ACHN (cell line): ENCODE results near the gene CCDC8.
"Not testable (repeated sequence)": the region's sequence is repeated elsewhere in the genome, so short reads cannot be mapped to it uniquely, and the experiment has no call there.

ENCODE experiments used
- DNase-seq: peaks from one replicate; pipeline ENCODE4 v3.0.0-alpha.2; 2015
- in situ Hi-C: cut with HindIII; loops from 2 replicates; pipeline ENCODE4 v1.10.0; 2017; ENCODE audit warnings: low sequenced_read_pairs, low pct_ligation_motif_present, low pct_unique_long_range_greater_than_20kb

CCDC8 gene, protein sequence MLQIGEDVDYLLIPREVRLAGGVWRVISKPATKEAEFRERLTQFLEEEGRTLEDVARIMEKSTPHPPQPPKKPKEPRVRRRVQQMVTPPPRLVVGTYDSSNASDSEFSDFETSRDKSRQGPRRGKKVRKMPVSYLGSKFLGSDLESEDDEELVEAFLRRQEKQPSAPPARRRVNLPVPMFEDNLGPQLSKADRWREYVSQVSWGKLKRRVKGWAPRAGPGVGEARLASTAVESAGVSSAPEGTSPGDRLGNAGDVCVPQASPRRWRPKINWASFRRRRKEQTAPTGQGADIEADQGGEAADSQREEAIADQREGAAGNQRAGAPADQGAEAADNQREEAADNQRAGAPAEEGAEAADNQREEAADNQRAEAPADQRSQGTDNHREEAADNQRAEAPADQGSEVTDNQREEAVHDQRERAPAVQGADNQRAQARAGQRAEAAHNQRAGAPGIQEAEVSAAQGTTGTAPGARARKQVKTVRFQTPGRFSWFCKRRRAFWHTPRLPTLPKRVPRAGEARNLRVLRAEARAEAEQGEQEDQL

DNA sequence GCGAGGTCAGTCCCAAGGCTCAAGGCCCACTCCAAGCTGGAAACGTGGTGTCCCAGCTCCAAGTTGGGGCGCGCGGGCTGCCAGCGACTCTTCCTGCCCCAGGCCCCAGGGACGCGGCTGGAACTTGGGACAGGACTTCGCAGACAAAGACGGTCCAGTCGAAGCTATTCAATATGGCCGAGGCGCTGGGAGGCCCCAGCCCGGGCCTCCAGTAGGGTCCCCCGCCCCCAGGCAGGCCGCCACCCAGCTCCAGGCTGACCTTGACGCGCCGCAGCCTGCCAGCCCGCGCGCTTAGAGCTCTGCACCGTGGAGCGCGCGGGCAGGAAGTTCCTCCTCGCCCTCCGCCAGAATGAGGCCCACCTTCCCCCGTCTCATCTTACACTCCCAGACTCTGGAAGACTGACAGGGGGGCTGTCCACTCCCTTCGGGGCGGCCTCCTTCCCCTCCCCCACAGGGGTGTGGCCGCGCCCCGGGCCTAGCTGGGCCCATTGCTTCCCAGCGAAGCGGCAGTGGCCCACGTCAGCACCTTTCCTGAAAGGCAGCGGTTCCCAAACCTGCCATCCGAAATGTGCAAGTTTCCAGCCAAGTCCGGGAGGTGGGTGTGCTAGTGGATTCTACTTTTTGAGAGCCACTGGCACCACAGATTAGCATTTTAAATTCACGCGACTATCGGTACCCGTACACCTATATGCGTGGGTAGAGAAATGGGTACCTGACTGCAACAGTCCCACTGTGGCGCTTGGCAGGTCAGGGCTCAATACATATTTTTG lies at the start of gene CCDC8:
CCDC8 (minus strand) TSS at position 303 of the 770 bp plus-strand sequence. CDS start 754 bp downstream, outside the sequence.
- peak; percentile 92 for DNase-seq
- in situ Hi-C loops, result no loop called here

DNA sequence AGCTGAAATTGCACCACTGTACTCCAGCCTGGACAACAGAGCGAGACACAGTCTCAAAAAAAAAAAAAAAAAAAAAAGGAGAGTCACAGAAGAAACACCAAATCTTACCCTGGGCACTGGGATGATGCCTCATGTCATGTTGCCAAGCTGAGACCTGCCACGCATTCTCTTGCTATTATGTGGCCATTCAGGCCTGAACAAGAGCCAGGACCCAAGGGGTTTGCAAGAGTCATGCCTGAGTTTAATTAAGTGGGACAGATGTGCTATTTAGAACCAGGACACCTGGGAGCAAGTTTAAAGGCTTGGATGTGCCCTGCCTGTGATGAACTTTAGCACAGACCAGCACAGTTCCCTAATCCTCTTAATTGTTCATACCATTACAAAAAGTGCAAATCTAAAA lies 48.2 kb upstream of the CCDC8 start:
- in situ Hi-C loops, result no loop called here
- no peak for DNase-seq

DNA sequence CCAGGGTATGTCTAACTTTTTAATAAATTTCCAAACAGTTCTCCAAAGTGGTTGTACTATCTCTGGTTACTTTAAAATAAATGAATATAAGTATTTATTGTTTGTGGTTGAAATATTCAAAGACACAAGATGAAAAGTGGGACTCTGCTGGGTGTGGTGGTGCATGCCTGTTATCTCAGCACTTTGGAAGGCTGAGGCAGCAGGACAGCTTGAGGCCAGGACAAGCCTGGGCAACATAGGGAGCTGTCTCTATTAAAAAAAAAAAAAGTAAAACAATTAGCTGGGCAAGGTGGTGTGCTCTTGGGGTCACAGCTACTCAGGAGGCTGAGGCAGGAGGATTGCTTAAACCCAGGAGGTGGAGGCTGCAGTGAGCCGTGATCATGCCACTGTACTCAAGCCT lies 47.6 kb upstream of the CCDC8 start:
- DNase-seq, result no peak
- in situ Hi-C loops, result no loop called here

DNA sequence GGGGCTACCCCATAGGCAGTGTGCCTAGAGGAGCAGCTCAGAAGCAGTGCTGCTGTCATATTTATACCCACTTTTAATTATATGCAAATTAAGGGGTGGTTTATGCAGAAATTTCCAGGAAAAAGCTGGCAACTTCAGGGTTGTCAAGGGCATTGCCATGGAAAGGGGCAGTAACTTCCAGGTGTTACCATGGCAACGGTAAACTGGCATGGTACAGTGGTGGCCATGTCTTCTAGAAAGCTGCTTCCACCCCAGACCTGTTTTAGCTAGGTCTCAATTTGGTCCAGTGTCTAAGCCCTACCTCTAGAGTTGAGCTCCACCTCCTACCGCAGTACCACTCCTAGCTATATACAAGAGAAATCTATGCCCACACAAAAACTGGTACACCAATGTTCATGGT lies 46.7 kb upstream of the CCDC8 start:
- no peak for DNase-seq
- in situ Hi-C loops, result no loop called here

DNA sequence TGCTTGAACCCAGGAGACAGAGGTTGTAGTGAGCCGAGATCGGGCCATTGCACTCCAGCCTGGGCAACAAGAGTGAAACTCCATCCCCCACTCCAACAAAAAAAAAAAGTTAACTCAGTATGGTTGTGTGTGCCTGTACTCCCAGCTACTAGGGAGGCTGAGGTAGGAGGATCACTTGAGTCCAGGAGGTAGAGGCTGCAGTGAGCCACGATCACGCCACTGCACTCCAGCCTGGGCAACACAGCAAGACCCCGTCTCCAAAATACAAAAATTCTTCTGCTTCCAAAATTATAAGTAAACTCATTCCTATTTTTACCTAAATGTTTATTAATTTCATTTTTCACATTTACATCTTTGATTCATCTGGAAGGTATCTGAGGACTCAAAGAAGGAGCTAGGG lies 43.6 kb upstream of the CCDC8 start:
- DNase-seq, result no peak
- in situ Hi-C loops, result no loop called here

DNA sequence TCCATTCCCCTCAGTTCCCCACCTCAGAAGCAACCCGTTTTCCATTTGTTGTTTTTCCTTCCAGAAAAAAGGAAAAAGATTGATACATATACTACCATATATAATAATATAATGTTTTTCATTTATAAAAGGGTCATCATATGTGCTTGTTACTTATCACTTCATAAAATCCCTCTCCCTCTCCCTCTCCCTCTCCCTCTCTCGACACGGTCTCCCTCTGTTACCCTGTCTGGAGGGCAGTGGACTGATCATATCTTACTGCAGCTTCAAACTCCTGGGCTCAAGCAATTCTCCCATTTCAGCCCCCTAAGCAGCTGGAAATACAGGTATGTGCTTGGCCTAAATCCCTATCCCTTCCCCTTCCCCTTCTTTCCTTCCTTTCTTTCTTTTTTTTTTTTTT lies 40.9 kb upstream of the CCDC8 start:
- no peak for DNase-seq
- in situ Hi-C loops, result no loop called here

DNA sequence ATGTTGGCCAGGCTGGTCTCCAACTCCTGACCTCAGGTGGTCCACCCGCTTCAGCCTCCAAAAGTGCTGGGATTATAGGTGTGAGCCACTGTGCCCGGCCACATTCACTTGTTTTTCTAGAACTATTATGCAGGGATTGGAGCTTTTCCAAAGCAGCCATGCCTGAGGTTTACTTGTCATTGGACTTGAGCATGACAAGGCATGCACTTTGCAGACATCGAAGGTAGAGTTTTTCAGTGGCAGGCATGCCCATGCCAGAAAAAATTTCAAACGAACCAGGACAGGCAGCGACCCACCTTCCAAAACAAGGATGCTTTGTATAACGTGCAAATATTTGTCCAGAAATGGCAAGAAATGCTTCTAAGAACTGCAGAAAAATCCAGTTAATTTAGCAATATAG lies 40.3 kb upstream of the CCDC8 start:
- in situ Hi-C loops, result no loop called here
- DNase-seq, result no peak

DNA sequence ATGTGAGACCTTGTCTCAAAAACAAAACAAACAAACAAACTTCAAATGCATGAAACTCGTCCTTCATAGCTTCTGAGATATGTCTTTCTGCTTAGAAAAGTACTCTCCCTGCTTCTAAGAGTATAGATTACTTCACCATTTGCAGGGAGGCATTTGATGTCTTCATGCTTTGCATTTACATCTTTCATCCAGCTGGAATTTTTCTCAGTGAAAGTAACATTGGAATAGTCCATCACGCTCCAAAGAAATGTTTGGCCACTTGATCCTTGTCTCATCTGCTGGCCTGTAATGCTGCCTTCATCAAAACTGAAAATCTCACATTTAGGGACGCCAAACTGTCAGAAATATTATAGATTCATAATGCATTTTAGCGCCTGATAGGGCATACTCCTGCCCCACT lies 38.8 kb upstream of the CCDC8 start:
- in situ Hi-C loops, result no loop called here
- no peak for DNase-seq

DNA sequence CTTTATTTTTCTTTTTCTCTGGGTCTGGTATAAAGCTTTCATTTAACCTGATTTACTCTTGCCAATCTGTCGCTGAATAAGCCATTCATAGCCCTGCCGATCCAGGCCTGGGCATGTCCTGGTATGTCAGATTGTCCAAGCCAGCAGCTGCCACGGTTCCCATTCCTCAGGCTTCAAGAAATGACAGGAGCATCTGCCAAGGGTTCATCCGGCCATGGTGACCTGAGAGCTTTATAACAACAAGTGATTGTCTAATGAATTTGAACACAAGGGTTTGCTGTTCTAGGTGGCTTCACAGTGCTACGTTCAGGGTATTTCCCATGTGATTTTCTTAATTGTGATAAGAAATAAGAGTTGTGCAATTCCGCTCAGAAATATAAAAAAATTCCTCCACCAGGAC lies 38.0 kb upstream of the CCDC8 start:
- in situ Hi-C loops, result no loop called here
- DNase-seq, result no peak

DNA sequence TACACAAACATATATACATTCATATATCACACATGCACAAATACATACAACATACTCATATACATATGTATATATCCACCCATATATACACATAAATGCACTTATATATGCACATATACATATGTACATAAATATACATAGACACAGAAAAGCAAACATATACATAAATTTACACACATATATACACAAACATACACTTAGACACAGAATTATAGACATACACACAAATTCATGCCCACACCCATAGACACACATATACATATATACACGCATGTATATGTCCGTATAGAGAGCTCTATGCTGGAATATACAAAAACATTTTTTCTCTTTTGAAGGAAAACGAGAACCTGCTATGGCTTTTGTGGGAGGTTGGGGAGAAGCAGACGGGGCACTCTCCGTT lies 37.4 kb upstream of the CCDC8 start:
- in situ Hi-C loops, result no loop called here
- DNase-seq, result no peak

DNA sequence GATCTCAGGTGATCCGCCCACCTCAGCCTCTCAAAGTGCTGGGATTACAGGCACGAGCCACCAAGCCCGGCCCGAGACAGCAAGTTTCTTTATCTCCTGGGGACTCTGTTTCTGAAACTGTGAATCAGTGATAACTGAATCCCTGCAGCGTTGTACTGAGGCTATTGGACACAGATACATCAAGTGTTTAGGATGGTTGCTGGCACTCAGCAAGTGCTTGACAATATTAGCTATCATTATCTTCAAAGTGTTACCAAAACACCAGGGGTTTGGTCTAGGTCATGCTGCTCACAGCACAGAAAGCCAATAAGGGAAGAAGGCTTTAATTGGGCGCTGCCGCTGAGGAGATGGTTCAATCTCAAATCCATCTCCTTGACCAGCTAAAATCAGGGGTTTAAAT lies 35.9 kb upstream of the CCDC8 start:
- in situ Hi-C loops, result no loop called here
- no peak for DNase-seq

DNA sequence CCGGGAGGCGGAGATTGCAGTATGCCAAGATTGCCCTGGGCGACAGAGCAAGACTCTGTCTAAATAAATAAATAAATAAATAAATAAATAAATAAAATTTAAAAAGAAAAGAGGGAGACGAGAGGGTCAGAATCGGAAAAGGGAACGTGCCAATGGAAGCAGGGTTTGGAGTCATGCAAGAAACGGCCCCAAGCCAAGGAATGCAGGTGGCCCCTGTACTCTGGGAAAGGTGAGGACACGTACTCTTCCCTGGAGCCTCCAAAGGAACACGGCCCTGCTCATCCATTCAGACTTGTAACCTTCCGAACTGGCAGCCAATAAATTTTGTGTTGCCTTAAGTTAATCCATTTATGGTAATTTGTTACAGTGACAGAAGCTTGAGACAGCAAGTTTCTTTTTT lies 35.2 kb upstream of the CCDC8 start:
- DNase-seq, result no peak
- in situ Hi-C loops, result no loop called here

DNA sequence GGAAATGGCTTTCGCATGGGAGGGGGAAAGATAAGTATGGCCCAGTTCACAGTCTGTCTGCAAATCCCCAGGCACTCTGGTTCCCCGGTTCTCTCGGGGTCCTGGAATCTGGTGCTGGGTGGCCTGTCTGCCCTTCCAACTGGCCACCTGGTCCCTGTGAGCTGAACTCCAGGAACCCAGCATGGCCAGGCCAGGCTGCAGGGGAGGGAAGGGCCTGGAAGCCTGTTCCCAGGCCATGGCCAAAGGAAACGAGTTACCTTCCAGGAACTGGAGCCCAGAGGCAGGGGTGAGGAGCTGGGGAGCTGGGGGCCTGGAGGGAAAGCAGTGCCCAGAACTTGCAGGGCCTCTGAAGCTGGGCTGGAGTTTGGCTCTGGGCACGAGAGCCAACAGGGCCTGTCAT lies 34.5 kb upstream of the CCDC8 start:
- DNase-seq, result no peak
- in situ Hi-C loops, result no loop called here

DNA sequence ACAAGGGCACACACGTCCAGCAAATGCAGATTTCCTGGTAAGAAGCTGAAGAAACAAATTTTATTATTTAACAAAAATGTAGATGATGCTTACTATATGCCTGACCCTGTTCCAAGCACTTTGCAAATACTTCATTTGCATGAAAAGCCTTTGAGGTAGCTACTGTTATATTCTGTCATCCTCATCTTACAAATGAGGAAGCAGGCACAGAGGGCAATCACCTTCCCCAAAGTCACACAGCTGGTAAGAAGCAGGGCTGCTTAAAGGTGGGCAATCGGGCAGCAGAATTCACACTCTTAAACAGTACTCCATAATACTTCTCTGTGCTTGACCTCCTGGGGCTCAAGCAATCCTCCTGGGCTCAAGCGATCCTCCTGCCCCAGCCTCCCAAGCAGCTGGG lies 33.6 kb upstream of the CCDC8 start:
- no peak for DNase-seq
- in situ Hi-C loops, result no loop called here

DNA sequence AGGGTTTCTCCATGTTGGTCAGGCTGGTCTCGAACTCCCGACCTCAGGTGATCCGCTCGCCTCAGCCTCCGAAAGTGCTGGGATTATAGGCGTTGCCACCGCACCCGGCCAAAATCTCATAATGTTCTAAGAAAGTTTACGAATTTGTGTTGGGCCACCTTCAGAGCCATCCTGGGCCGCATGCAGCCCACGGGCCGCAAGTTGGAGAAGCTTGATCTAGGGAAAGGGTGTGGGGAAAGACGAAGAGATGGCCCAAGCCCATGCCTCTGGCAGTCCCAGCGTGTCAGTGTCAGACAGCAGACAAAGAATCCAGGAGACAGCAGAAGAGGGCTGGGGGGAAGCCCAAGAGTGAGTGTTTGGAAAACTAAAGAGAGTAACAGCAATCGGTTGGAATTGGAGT lies 32.7 kb upstream of the CCDC8 start:
- in situ Hi-C loops, result no loop called here

DNA sequence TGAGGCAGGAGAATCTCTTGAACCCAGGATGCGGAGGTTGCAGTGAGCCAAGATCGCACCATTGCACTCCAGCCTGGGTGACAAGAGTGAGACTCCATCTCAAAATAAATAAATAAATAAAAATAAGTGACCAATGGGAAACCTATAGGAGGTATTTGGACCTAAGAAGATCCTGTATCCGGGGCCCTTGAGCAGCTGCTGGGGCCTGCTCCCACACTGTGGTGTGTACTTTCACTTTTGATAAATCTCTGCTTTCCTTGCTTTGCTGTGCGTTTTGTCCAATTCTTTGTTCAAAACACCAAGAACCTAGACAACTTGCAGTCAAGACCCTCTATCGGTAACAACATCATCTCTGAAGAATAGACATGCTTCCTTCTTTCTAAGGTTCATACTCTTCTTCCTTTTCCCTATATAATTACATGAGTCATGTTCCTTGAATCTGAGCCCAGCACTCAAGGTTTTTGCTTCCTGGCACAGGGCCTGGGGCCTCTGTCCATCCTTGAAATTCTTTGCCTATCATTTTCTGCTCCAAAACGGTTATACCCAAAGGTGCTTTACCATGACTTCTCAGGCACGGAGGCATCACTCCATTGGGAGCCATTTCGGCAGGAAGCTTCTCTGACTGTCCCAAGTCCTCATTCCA lies 29.6 kb upstream of the CCDC8 start:
- in situ Hi-C loops, result no loop called here
- peak; percentile 71 for DNase-seq

More for the DNA sequence above, 32.7 kb upstream of the CCDC8 start:
- DNase-seq, result no peak

DNA sequence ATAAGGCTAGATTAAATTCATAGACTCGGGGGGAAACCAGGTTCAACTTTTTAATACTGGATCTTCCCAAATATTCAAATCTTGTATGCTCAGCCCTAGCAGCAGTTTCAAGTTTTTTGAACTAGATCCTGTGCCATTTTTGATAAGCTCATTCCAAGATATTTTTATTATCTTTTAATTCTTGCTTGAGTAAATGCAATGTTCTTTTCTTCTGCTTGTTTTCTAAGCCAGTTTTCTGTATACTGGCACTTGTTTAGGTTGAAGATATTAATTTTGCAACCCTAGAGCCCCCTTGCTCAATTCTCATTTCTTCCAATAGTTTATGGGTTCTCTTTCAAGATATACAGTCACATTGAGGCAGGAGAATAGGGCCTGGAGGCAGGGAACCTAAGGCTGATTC lies 28.5 kb upstream of the CCDC8 start:
- no peak for DNase-seq
- in situ Hi-C loops, result no loop called here

DNA sequence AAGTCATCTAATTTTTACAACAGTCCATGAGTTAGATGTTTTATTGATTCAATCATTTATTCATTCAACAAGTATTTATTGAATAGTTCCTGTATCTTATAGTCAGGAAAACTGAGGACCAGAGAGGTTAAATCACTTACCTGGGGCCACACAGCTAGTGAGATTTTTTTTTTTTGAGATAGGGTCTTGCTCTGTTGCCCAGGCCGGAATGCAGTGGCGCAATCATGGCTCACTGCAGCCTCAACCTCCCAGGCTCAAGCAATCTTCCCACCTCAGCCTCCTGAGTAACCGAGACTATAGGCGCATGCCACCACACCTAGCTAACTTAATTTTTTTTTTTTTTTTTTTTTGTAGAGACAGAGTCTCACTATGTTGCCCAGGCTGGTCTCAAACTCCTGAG lies 22.3 kb upstream of the CCDC8 start:
- in situ Hi-C loops, DNase-seq: not testable (repeated sequence)

DNA sequence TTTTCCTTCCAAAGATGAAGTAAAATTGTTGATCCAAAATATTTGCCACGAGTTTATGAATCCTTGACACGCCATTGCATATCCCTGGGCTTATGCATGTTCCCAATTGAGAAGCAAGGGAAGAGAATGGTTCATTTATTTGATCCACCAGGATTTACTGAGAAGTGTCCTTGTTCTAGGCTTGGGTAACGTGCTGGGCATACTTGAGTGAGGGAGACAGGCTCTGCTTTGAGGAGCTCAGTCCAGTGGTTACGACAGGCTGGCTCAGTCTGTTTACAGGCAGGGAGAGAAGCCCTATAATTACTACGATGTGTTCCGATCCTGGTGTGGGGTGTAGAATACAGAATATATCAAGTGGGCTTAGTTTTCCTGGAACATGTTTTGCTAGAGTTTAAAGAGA lies 21.6 kb upstream of the CCDC8 start:
- in situ Hi-C loops, result no loop called here
- DNase-seq, result no peak
